Measurements from ENCODE around the gene CNTNAP5. TPM values are rescaled to one million over a fixed set of nuclear protein-coding genes. Genes with fewer than 3 reads are reported as not detected.

The CNTNAP5 gene
- total RNA-seq, 1 experiment from 2014 or later, result not detected

- no peaks in the 10 kb centered on the region for H3K36me3 ChIP-seq (ENCODE audit: insufficient read depth, low read length, poor library complexity, severe bottlenecking)
- ChIA-PET POLR2A (ENCODE audit: low non-redundant PET) (no interaction called here), CTCF (interaction anchor here (0.7 kb wide), 1 partner anchor 329 kb away, joined by 3 read pairs; no protein-coding TSS in a partner anchor)
- intact Hi-C loops (cut with micrococcal nuclease; ENCODE audit: unreplicated experiment), result no loop called here
- DNase-seq (ENCODE audit: low spot score), result no peak
- BruUV-seq (replicated peaks), result no TSS peak
- no peak overlapping the region for H3K4me3 ChIP-seq (ENCODE audit: low read depth, low read length, poor library complexity, severe bottlenecking)
- H3K9me3 ChIP-seq (ENCODE audit: low read depth, low read length, poor library complexity, severe bottlenecking), result no peaks in the 10 kb centered on the region
- no peaks in the 10 kb centered on the region for H3K27me3 ChIP-seq (replicated peaks; ENCODE audit: insufficient read depth, low read depth, low read length, poor library complexity)
- H3K4me1 ChIP-seq (ENCODE audit: insufficient read depth, low read length, poor library complexity, severe bottlenecking), result no peaks in the 10 kb centered on the region
- no peak overlapping the region for H3K27ac ChIP-seq (ENCODE audit: low read depth, low read length, poor library complexity, severe bottlenecking)
- TF ChIP-seq CTCF (conservative IDR thresholded peaks at IDR 0.05; ENCODE audit: low read depth, low read length), result no peak
- TF ChIP-seq EZH2 (IDR thresholded peaks at IDR 0.05; ENCODE audit: borderline replicate concordance, low read depth, low read length, poor library complexity, severe bottlenecking), result no peak
Measured at GRCh38 chr2:124561486-124561885, 536.4 kb downstream of the CNTNAP5 start.

GRCh38 chr2:124563426-124563825, 538.3 kb downstream of the CNTNAP5 start:
- H3K27me3 ChIP-seq (replicated peaks; ENCODE audit: insufficient read depth, low read depth, low read length, poor library complexity), result no peaks in the 10 kb centered on the region
- no peak overlapping the region for H3K4me3 ChIP-seq (ENCODE audit: low read depth, low read length, poor library complexity, severe bottlenecking)
- TF ChIP-seq EZH2 (IDR thresholded peaks at IDR 0.05; ENCODE audit: borderline replicate concordance, low read depth, low read length, poor library complexity, severe bottlenecking), result no peak
- no peak for TF ChIP-seq CTCF (conservative IDR thresholded peaks at IDR 0.05; ENCODE audit: low read depth, low read length)
- intact Hi-C loops (cut with micrococcal nuclease; ENCODE audit: unreplicated experiment), result no loop called here
- no peak overlapping the region for H3K27ac ChIP-seq (ENCODE audit: low read depth, low read length, poor library complexity, severe bottlenecking)
- BruUV-seq (replicated peaks), result no TSS peak
- H3K9me3 ChIP-seq (ENCODE audit: low read depth, low read length, poor library complexity, severe bottlenecking), result no peaks in the 10 kb centered on the region
- POLR2A ChIA-PET (ENCODE audit: low non-redundant PET), result no interaction called here
- H3K36me3 ChIP-seq (ENCODE audit: insufficient read depth, low read length, poor library complexity, severe bottlenecking), result no peaks in the 10 kb centered on the region
- CTCF ChIA-PET, result no interaction called here
- DNase-seq (ENCODE audit: low spot score), result no peak
- no peaks in the 10 kb centered on the region for H3K4me1 ChIP-seq (ENCODE audit: insufficient read depth, low read length, poor library complexity, severe bottlenecking)

GRCh38 chr2:124566518-124566970, 541.5 kb downstream of the CNTNAP5 start:
- Histone ChIP-seq H3K36me3 (ENCODE audit: insufficient read depth, low read length, poor library complexity, severe bottlenecking) (no peaks in the 10 kb centered on the region), H3K27me3 (replicated peaks; ENCODE audit: insufficient read depth, low read depth, low read length, poor library complexity) (no peaks in the 10 kb centered on the region), H3K9me3 (ENCODE audit: low read depth, low read length, poor library complexity, severe bottlenecking) (no peaks in the 10 kb centered on the region), H3K27ac (ENCODE audit: low read depth, low read length, poor library complexity, severe bottlenecking) (no peak overlapping the region), H3K4me3 (ENCODE audit: low read depth, low read length, poor library complexity, severe bottlenecking) (no peak overlapping the region), H3K4me1 (ENCODE audit: insufficient read depth, low read length, poor library complexity, severe bottlenecking) (no peaks in the 10 kb centered on the region)
- DNase-seq (ENCODE audit: low spot score), result no peak
- ChIA-PET CTCF (no interaction called here), POLR2A (ENCODE audit: low non-redundant PET) (no interaction called here)
- intact Hi-C loops (cut with micrococcal nuclease; ENCODE audit: unreplicated experiment), result no loop called here
- BruUV-seq (replicated peaks), result no TSS peak
- no peak for TF ChIP-seq EZH2 (IDR thresholded peaks at IDR 0.05; ENCODE audit: borderline replicate concordance, low read depth, low read length, poor library complexity, severe bottlenecking)
- TF ChIP-seq CTCF (conservative IDR thresholded peaks at IDR 0.05; ENCODE audit: low read depth, low read length), result no peak
